HG03175 (cell line): Measurements from ENCODE around the gene C11orf58.
A peak's percentile ranks its signal among the peaks of the same experiment; 100 is the strongest.

Experiments used
- ATAC-seq: cut with Tn5 transposase; IDR thresholded peaks from one replicate; pipeline ENCODE4 v1.9.1; 2021; ENCODE audit warnings: mild to moderate bottlenecking, moderate library complexity; ENCODE audit not compliant: unreplicated experiment

The C11orf58 gene

DNA sequence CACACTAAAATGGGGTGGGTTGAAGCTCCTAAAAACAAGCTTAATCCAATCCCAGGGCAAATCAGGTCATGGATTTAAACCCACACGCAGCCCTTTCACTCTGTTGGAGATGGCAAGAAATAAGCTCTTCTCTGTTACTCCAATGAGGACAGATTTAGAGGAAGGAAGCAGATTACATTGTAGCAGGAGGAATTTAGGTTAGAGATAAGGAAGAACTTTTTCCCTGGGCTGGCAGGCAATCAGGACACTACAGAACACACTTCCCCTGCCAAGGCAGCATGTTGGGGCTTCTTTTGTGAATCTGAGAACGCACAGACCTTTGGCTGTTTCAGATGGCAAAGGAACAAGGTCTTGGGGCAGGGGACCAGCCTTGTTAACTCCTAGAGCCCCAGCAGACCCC, 46.2 kb downstream of the C11orf58 start:
- ATAC-seq = no peak

DNA sequence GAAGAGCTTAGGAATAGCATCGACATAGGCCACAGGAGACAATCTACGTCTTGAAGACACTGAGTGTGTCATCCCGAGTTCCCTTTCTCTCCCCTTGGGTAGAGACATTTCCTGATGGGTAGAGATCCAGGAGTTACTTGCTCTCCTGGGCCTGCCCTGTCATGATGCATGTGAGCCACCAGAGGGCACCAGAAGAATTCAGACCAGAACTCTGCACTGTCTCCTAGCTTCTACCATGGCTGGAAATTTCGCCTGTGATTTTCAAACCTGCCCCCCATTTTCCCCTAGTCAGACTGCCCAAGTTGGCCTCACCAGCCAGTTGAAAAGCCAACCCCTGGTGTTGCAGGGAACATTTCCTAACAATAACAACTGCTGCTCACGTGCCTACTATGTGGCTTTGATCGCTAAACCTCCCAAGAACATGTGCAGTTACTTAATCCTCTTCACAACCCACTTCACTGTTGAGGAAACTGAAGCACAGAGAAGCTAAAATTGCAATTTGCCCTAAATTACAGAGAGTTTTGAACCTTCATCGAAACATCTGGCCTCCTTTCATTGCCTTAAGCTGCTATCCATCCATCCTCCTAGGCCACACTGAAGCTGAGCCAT, 47.2 kb downstream of the C11orf58 start:
- peak; percentile 83 for ATAC-seq

DNA sequence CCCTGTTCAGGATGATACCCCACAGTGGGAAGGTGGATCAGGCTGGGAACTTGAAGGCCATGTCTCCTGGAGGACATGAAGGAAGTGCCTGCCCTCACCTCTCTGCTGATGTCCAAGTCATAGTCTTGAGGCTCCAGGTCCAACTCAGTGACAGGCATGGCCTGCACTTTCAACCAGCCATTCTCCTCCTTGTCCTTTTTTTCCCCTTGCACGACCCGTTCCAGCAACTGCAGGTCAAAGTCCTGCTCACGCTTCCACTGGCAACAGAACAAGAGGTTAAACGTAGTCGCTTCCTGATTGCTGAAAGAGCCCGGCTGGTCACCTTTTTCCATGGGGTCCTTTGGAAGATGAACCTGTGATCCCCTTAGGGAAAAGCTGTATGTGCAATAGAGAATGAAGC, 47.7 kb downstream of the C11orf58 start:
- ATAC-seq = no peak

DNA sequence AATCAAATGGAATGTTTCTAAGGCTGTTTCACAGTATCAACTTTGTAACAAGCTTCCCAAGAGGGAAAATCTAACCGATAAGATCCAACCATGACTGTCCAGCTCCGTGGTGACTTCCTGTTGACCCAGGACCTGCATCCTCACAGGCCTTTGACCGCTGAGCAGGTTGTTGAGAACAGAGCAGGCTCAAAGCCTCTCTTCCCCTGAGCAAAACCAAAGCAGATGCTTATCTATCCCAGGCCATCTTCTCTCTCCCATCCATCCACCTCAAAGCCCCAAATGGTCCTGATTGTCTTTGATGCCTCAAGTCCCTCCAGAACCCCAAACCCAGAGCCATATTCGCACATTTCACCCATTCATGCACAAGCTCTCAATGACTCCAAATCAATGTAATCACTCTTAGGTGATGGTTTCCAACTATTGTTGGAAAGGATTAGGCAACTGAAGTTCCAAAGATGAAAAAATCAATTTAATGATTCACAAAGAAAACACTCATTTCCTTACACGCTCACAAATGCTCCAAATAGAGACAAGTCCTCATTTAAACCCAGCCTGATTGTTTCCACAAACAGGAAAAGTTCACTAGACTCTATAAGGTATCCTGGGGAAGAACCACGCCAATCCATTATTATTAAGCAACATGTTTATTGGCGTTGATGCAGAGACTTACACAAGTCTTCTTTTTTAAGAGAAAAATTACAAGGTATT, 48.7 kb downstream of the C11orf58 start:
- ATAC-seq = no peak

DNA sequence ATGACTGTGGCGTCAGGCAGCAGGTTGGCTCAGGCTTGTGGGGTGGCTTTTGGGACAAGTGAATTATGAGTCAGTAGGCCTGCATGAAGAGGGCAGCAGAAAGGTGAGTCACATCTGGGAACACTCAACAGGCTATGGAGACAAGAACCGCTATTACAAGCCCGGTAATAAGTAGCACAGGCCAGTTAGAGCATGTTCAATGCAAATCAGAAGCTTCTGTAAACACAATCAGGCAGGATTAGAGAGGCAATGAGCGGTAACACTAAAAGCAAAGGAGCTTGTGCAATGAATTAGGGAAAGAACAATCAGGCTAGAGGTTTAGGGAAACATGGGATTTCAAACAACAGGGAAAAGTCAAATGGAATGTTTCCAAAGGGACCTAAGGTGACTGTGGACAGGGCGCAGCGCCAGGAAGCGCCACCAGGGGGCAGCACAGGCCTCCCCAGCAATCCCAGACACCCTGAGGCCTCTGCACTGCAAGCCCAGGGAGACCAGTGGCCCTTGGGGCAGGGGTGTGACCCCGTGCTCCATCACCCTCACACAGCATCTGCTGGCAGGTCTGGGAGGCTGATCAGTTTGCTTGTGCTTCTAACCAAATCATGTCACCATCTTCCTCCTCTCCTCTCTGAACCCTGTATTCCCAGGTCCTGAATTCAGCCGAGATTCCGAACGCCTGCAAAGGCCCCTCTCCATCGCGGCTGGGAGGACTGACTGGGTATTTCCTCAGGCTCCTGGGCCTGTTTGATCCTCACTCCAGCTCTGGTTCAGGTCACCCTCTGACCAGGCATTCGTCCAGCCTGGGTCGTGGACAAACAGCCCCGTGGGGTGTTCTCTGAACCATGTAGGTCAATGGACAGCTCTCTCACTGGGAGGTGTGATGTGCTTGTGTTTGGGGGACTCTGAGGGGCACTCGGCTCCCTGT, 50.0 kb downstream of the C11orf58 start:
- ATAC-seq = peak; percentile 65

DNA sequence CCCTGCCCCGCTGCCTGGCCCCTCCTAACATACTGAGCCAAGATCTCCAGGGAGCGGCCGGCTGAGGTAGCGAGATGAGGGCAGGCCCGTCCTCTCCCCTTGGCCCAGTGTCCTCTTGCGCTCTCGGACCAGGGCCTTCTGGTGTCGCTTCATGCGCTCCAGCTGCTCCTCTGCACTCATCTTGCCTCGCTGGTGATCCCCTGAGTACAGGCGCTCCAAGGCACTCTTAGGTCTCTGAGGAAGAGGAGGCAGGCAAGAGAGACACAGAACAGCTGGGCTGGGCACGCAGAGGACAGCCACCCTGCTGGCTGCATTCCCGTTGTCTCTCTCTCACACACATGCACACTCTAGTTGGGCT, 50.6 kb downstream of the C11orf58 start:
- no peak for ATAC-seq

DNA sequence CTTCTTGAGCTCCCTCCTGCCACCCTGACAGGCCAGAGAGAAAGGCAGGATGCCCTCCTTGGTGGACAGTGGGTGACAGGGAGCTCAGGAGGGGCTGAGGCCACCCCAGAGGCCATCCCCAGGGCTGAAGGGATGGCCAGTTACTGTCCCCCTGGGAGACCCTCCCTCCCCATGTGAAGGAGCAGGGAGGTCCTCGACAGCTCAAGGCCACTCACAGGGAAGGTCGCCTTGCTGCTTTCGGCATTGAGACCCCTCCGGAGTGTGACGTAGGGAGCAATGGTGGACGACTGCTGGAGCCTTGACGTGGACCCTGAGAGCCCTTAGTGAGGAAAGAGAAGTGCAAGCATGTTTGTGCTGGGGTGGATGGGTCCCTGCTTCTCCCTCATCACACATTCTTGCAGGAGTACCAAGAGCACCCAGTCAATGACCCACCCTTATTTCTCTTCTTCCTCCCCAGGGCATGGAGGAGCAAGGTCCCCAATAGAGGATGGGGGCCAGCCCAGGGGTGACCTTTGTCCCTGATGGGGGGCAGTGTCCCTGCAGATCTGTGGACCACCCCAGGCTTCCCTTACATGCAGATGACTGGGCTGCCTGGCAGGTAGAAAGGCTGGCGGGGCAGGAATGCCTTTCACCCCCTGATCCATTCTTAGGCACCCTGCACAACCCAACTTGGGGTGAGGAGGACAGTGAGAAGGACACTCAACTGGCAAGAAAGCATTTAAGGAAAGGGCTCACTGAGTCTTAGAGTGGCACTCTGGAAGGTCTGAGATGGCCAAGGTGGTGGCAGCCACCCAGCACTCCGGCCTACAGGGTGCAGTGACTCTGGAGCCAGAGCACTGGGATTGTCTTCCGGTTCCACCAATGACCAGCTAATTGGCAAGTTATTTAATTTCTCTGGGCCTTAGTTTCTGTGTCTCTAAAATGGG, 51.4 kb downstream of the C11orf58 start:
- ATAC-seq = no peak

DNA sequence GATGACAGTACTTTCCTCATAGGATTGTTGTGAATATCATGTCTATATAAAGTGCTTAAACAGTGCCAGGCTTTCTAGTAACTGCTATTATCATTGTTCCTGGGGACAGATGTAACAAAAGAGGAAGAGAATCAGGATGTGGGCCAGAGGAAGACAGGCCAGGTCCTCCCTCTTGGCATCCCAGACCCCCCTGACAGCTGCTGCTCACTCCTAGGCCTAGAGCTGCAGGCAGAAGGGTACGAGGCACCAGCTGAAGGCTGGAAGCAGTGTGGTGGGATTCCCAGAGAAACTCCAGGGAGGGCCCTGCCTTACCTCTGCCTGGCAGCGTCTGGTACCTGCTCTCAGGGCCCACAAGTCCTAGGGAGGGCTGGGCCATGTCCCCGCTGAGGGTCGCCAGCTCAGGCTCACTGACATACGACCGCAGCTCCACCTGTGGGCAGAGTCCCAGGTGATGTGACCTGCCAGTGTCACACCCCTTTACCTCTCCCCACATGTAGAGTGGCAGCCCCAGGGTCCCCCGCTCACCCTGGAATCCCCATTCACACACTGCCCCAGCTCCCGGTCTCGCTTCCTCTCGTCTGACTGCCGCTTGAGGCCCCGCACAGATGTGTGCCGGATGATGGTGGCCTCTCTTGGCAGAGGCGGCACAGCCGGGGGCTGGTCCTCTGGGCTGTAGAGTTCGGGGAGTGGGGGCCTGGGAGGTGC, 52.2 kb downstream of the C11orf58 start:
- ATAC-seq = no peak

DNA sequence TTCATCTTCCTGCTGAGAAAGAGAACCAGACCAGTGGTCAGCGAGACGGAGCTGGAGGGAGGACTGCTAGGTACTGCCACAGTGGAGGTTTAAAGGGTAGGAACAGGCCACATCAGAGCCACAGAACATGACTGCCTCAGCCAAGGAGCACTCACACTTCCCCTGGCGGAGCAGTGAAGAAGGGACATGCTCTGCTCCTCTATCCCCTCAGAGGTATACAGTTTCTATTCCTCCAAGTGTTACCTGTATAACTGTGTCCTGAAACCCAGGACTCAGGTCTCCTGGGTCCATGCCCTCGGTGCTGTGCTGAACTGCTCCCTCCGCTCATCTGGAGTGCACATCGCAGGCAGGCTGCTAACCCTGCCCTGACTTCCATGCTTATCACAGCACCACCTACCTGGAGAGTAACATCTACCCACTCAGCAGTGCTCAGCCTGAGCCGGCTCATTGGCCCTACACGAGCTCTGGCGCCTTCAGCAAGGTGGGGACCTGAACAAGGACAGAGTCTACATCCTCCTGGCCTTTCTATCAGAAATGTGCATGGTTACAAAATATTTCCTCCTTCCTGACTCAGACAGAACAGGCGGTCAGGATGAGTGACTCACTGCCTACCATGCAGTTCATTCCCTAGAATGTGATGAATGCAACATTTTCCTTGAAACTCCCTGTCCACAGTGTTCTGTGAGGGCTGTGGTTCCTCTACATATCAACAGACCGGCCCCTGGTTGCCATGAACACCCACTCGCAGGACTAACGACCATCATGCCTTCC, 52.9 kb downstream of the C11orf58 start:
- no peak for ATAC-seq

DNA sequence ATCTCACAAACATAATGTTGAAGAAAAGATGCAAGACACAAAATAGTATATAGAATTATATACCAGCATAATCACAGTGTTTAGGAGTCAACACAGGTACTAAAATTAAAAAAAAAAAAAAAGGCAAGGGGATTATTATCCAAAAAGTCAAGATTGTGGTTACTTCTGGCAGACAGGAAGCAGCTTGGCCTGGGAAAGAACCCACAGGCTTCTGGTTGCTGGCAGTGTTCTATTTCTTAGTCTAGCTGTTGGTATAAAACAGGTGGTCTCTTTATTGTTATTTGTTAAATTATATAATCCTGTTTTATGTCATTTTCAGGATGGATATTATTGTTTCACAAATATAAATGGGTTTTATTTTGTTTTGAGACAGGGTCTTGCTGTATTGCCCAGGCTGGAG, 54.0 kb downstream of the C11orf58 start:
- no peak for ATAC-seq

DNA sequence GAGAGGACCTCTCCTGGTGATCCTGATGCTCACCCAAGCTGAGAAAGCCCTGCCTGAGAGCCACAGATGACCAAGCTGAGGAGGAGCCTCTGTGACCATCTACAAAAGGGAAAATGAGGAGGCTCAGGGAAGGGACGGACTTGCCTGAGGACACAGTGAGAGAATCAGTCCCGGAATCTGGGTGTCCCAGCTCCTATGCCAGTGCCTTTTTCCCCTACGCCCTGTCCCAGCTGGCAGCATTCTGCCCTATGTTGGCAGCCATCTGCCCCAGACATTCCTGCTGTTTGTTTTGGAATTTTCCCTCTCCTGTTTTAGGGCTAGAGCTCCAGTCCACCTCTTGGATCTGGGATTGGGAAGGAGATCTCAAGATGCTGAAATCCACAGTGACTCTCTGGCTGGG, 54.6 kb downstream of the C11orf58 start:
- no peak for ATAC-seq

DNA sequence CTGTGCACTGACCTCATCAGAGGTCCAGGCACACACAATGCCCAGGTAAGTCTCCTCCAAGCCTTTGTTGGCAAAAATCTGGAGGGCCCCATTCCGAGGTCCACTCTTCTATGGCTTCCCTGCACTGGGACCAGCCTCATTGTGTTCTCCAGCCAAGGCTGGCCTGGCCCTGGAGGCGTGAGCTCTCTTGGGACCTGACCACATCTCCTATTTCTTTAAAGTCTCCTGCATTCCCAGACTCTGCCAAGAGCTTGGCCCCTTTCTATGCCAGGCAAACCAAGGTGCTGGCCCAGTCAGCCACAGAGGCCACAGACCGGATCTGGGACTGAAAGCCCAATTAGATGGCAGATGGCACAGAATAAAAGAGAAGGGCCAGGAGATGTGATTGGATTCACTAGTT, 55.1 kb downstream of the C11orf58 start:
- no peak for ATAC-seq

DNA sequence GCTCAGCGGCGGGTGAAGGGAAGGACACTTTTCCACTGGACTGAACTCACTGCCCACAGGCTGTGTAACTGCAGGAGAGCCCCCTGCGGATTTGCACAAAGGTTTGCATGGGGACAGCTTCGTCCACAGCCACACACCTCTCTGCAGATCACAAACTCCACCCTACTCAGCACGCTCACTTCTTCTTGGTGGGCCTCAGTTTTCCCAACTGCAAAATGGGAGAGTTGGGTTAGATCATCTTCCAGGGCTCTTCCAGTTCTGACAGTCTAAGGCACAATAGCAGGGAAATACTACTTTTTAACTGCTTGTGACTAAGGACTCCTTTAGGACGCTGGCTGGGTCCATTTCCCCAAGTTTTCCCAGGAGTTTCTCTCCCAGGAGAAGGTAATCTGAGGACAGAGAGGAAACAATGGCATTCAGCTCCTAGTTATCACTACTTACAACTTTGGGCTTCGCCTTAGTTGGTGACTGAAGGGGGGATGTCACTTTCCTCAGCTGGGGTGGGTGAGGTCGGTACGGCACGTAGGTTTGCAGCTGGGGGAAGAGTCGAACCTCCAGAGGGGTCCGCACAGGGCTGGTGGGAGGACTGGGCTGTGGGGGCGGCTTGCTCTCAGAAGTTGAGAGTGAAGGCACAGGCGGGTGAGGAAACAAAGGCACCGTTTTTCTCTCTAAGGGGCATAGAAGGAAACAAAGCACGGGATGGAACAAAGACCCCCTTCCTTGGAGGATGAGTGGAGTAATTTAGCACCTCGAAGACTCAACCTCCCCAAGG, 55.8 kb downstream of the C11orf58 start:
- ATAC-seq = no peak

DNA sequence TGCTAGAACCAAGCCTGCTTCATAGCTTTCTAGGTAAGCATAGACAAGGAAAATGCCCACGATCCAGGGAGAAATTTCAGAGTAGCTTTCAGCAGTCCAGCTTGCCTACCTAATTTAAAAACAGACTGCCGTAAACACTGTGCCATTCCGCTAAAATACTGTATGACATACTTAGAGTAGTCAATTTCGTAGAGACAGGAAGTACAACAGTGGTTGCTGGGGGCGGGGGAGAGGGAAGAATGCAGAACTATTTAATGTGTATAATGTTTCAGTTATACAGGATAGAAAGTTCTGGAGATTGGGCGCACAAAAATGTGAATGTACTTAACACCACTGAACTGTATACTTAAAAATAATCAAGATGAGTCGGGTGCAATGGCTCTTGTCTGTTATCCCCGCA, 56.7 kb downstream of the C11orf58 start:
- no peak for ATAC-seq

DNA sequence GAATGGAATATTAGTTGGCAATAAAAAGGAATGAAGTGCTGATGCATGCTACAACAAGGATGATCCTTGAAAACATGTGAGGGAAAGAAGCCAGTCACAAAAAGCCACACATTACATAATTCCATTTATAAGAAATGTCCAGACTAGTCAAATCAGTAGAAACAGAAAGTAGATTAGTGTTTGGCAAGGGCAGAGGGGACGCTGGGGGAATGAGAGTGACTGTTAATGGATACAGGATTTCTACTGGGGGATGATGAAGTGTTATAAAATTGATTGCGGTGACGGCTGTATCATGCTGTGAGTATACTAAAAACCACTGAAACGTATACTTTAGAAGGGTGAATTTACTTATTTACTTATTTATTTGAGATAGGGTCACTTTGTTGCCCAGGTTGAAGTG, 57.9 kb downstream of the C11orf58 start:
- ATAC-seq = no peak

DNA sequence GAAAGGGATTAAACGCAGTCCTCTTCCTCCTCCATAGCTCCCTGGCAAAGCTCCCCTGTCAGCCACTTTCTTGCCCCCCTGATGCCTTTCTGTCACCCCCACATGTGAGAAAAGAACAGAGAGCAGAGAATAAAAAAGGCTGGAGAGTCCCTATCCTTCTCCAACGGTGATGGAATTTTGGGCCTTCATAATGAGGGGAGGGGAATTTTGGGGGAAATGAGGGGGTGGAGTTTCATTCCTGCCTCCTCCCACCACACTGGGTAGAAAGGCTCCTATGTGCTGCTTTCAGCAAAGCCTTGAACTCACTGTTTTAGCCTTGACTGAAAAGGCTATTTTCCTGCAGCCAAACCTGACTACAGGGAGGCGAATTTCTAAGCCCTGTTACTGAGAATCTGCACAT, 59.3 kb downstream of the C11orf58 start:
- no peak for ATAC-seq

DNA sequence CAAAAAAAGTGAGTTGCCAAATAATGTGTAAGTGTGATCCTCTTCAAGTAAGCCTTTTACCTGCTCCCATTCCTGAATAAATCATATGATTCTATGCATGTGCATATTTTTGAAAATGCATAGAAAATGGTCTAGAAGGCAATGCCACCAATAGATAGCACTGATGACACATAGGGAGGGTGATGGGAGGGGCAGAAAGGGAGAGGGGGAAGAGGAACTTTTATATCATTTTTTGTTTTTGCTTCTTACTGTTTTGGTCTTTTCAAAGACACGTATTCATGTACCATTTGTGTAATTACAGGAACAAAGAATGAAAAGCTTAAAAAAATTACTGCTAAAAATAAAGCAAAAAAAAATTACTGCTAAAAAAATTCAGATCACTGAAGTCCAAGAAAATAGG, 60.8 kb downstream of the C11orf58 start:
- ATAC-seq = no peak

DNA sequence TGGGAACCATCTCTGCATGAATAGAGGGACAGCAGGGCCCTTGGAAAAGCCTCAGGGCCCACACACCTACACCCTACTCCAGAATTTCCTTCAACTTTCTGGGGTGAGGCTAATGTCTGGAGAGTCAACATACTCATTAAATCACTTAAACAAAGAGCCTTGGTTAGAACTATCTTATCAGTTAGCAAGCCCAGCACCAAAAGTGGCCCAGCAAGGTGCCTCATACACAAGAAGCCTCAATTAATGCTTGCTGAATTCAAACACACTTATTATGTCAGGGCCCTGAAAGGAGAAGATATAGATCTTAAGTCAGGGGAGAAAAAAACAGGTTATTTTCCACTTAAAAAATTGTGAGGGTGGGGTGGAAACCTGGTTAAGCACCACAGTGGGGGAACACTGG, 61.4 kb downstream of the C11orf58 start:
- no peak for ATAC-seq

DNA sequence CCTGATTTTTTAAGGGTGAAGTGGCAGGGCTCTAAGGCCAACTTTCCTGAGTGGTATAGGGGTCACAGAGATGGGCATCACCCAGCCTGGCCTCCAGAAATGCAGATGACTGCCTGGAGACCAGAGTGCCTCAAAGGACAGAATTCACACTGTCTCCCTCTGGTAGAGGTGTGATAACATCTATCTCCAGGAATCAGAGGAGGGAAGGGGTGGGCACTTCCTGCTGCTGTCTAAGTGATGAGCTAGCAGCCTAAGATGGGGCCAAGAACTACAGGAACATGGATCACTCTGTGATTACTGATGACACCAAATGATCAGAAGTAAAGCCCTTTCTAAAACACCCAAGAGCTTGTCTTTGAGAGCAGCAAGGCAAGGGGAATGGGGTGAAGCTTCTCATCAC, 61.9 kb downstream of the C11orf58 start:
- ATAC-seq = no peak
